ENCODE results near the gene PANX3. TPM values are rescaled to one million over a fixed set of nuclear protein-coding genes. Genes with fewer than 3 reads are reported as not detected.

The PANX3 gene
- total and polyA plus RNA-seq, 2 of the 13 experiments (the other 11 are each of a cell fraction or from before 2014, with no cell fraction given): not detected

DNA sequence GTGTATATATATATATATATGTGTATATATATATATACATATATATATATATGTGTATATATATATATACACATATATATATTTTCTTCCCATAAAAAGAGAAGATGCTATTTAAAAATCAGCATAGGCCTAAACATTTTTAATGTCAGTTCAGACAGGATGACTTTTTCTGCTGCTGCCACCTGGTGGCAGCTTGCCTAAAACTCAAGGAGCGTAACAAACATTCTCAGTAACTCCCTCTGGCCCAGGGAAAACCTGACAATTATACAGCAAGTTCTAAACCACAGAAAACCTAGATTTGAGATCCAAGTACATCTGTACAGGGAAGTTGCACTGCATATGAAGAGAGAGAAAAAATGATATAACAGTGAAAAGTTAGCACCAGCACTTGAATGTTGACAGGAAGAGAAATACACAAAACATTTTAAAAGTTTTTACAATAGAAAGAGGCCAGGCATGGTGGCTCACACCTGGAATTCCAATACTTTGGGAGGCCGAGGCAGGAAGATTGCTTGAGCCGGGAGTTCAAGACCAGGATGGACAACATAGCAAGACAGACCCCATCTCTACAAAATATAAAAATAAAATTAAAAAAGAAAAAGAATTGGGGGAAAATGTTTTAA, 24.9 kb upstream of the PANX3 start:
- Histone ChIP-seq H3K4me3 (replicated peaks in 1 of 3; ENCODE audit: insufficient read depth in 1 of 3, low read depth in 2 of 3, low read length in 3 of 3) (no peak overlapping the region), H3K27ac (ENCODE audit: extremely low read length, insufficient read depth, low read length) (no peak overlapping the region), H3K9me3 (ENCODE audit: low read length) (no peaks in the 10 kb centered on the region), H3K36me3 (replicated peaks in 1 of 2; ENCODE audit: control insufficient read depth in 1 of 2, insufficient read depth in 2 of 2, low read length in 2 of 2) (no peaks in the 10 kb centered on the region), H3K4me2 (ENCODE audit: low read depth, low read length) (no peak overlapping the region), H3K9ac (ENCODE audit: insufficient read depth, low read depth, low read length) (no peak overlapping the region), H3K79me2 (ENCODE audit: insufficient read depth, low read length) (no peaks in the 10 kb centered on the region), H4K20me1 (ENCODE audit: insufficient read depth, low read length) (no peaks in the 10 kb centered on the region), H3K4me1 (ENCODE audit: insufficient read depth, low read length) (no peaks in the 10 kb centered on the region), H2AFZ (ENCODE audit: low read length) (no peak overlapping the region), H3K27me3 (ENCODE audit: control insufficient read depth in 1 of 2, insufficient read depth in 2 of 2, low read length in 2 of 2) (peaks cover 0 to 3% of the 10 kb centered on the region in 2 experiments; a peak in 1 of 5 replicates)
- peak; percentile 27; the same call in 1 of the 2 replicates for TF ChIP-seq STAG1 (CRISPR knock-in tag; IDR thresholded peaks at IDR 0.05)
- TF ChIP-seq, protein P1, sequence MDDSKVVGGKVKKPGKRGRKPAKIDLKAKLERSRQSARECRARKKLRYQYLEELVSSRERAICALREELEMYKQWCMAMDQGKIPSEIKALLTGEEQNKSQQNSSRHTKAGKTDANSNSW (CRISPR knock-in tag; IDR thresholded peaks at IDR 0.05; ENCODE audit: borderline replicate concordance): no peak
- no peak for TF ChIP-seq ZNF563 (CRISPR knock-in tag; IDR thresholded peaks at IDR 0.05)
- TF ChIP-seq CTCF (CRISPR knock-in tag; IDR thresholded peaks at IDR 0.05): peak; percentile 67
- peak; percentile 71 for TF ChIP-seq SMC3 (IDR thresholded peaks at IDR 0.05; ENCODE audit: low read length)
- DNase-seq (ENCODE audit: low spot score) (peak; percentile 33), FAIRE-seq (peak; percentile 36), ATAC-seq (peak; percentile 65; the same call in 2 of the 3 replicates)
- 0% methylated on average over 3 of the region's 3 CpGs for WGBS (ENCODE audit: low lambda C conversion rate)
- POLR2A ChIA-PET: no interaction called here
- intact Hi-C loops (cut with micrococcal nuclease; ENCODE audit: unreplicated experiment) (loop anchor here (1.0 to 2.0 kb wide), 2 partner anchors 171 to 516 kb away; no protein-coding TSS in a partner anchor), in situ Hi-C loops (cut with HindIII; ENCODE audit: extremely low pct_ligation_motif_present, low pct_unique_long_range_greater_than_20kb) (loop anchor here (5.0 kb wide), 1 partner anchor 169 kb away; no protein-coding TSS in a partner anchor)
- no TSS peak for BruUV-seq (replicated peaks)
- CTCF ChIA-PET (ENCODE audit: low intra/inter-chr PET ratio, low total read pairs): interaction anchor here (0.7 to 3.2 kb wide), 3 partner anchors 171 to 184 kb away, joined by 3 to 29 read pairs (median 6); no protein-coding TSS in a partner anchor

GRCh38 chr11:124591430-124591829, 19.8 kb upstream of the PANX3 start:
- no peak for ATAC-seq
- H4K20me1 ChIP-seq (ENCODE audit: insufficient read depth, low read length): no peaks in the 10 kb centered on the region
- DNase-seq (ENCODE audit: low spot score): no peak
- peaks cover 2 to 9% of the 10 kb centered on the region in 2 experiments; a peak in 4 of 5 replicates for H3K27me3 ChIP-seq (ENCODE audit: control insufficient read depth in 1 of 2, insufficient read depth in 2 of 2, low read length in 2 of 2)
- in situ Hi-C loops (cut with HindIII; ENCODE audit: extremely low pct_ligation_motif_present, low pct_unique_long_range_greater_than_20kb) (no loop called here), intact Hi-C loops (cut with micrococcal nuclease; ENCODE audit: unreplicated experiment) (no loop called here)
- H3K27ac ChIP-seq (ENCODE audit: extremely low read length, insufficient read depth, low read length): no peak overlapping the region
- no peak overlapping the region for H3K9ac ChIP-seq (ENCODE audit: insufficient read depth, low read depth, low read length)
- H3K79me2 ChIP-seq (ENCODE audit: insufficient read depth, low read length): no peaks in the 10 kb centered on the region
- no peak overlapping the region for H3K4me3 ChIP-seq (replicated peaks in 1 of 3; ENCODE audit: insufficient read depth in 1 of 3, low read depth in 2 of 3, low read length in 3 of 3)
- H2AFZ ChIP-seq (ENCODE audit: low read length): no peak overlapping the region
- no TSS peak for BruUV-seq (replicated peaks)
- FAIRE-seq: no peak
- no peak overlapping the region for H3K4me2 ChIP-seq (ENCODE audit: low read depth, low read length)
- H3K9me3 ChIP-seq (ENCODE audit: low read length): no peaks in the 10 kb centered on the region
- ChIA-PET CTCF (ENCODE audit: low intra/inter-chr PET ratio, low total read pairs) (no interaction called here), POLR2A (no interaction called here)
- no peaks in the 10 kb centered on the region for H3K4me1 ChIP-seq (ENCODE audit: insufficient read depth, low read length)
- WGBS (ENCODE audit: low lambda C conversion rate): 22% methylated on average over 2 of the region's 2 CpGs
- no peak for TF ChIP-seq ZNF121 (CRISPR knock-in tag; IDR thresholded peaks at IDR 0.05)
- H3K36me3 ChIP-seq (replicated peaks in 1 of 2; ENCODE audit: control insufficient read depth in 1 of 2, insufficient read depth in 2 of 2, low read length in 2 of 2): no peaks in the 10 kb centered on the region
